ENCODE measurements around the gene ACER1.

- TF ChIP-seq CTCF (optimal IDR thresholded peaks at IDR 0.05 in 1 of 3, IDR thresholded peaks at IDR 0.05 in 1 of 3, conservative IDR thresholded peaks at IDR 0.05 in 1 of 3; ENCODE audit: extremely low read depth in 1 of 3, insufficient read depth in 2 of 3, low read length in 3 of 3) (peak in 1 of 3 experiments; percentile 12), EZH2 (IDR thresholded peaks at IDR 0.05; ENCODE audit: low read length) (no peak)
These were observed 62.2 kb downstream of the ACER1 start for GRCh38 chr19:6271251-6271650.

Data from keratinocyte (primary cell).